ENCODE results near the gene SLC35C1.

DNA sequence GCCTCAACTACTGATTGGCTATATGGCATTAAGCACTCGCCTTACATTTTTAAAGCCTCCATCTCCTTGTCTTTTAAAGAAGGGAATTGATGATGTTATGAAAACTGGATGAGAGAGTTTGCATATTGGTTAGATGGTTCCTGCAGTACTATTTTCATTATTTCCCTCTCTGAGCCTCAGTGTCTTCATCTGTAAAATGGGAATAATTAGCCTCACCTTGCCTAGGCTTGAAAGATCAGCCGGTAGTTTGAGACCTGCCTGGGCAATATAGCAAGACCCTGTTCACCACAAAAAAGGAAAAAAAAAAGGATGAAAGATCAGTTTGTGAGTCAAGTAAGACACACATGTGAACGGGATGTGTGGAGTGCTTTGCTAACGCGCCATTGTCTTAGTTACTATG is 35.0 kb upstream of the SLC35C1 start:
- TF ChIP-seq EZH2 (IDR thresholded peaks at IDR 0.05; ENCODE audit: borderline replicate concordance, low read length), result no peak
- TF ChIP-seq, protein P1, sequence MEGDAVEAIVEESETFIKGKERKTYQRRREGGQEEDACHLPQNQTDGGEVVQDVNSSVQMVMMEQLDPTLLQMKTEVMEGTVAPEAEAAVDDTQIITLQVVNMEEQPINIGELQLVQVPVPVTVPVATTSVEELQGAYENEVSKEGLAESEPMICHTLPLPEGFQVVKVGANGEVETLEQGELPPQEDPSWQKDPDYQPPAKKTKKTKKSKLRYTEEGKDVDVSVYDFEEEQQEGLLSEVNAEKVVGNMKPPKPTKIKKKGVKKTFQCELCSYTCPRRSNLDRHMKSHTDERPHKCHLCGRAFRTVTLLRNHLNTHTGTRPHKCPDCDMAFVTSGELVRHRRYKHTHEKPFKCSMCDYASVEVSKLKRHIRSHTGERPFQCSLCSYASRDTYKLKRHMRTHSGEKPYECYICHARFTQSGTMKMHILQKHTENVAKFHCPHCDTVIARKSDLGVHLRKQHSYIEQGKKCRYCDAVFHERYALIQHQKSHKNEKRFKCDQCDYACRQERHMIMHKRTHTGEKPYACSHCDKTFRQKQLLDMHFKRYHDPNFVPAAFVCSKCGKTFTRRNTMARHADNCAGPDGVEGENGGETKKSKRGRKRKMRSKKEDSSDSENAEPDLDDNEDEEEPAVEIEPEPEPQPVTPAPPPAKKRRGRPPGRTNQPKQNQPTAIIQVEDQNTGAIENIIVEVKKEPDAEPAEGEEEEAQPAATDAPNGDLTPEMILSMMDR (conservative IDR thresholded peaks at IDR 0.05 in 1 of 2, IDR thresholded peaks at IDR 0.05 in 1 of 2; ENCODE audit: extremely low read depth in 1 of 2, insufficient read depth in 1 of 2, low read depth in 1 of 2, low read length in 2 of 2), result no peak
